AG08396 (cell line): ENCODE results near the gene CA10.

Source experiments
- DNase-seq: peaks from one replicate; pipeline ENCODE4 v3.0.0; 2012; ENCODE audit warnings: low spot score, mixed read lengths

CA10 gene

DNA sequence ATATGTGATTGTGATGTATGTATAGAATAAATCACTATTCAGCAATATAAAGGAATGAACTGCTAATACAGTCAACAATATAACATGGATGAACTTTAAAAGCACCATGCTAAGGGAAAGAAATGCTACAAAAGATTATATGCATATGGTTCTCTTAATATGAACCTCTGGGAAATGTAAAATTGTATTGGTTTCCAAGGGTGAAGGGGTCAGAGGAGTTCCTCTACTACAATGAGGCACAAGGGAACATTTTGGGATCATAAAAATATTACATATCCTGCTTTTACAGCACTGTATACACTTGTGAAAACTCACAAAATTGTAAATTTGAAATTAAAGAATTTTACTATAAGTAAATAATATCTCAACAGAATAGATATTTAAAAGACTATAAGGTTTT, 111.4 kb downstream of the CA10 start:
- DNase-seq = no peak

DNA sequence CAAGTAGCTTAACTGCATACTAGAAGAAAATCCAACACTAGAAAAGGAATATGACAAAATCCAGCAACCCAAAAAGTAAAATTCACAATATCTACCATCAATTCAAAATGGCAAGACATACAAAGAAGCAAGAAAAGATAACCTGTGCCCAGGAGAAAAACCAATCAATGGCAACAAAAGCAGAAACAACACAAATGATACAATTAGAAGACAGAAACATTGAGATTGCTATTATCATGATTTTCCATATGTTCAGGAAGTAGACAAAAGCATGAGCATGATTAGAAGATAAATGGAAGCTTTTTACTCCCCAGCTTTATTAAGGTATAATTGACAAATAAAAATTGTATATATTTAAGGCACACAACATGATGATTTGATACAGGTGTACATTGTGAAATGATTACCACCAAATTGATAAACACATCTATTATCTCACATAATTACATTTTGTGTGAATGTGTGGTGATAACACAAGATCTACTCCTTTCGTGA, 117.3 kb downstream of the CA10 start:
- DNase-seq = no peak

DNA sequence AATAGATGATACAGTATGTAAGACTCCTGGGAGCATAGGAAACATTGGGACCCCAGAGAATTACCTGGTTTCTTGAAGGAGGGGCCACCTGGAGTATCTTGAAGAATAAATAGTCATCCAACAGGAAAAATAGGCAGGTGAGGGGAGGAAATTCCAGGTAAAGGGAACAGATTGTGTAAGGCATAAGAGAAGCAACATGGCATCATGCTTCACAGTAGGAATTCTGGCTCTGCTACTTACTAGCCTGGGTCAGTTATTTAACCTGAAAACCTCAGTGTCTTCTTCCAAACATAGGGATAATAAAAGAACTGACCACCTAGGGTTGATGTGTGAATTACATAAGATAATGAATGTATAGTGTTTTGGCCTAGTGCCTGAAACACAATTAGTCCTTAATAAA, 122.1 kb downstream of the CA10 start:
- no peak for DNase-seq

DNA sequence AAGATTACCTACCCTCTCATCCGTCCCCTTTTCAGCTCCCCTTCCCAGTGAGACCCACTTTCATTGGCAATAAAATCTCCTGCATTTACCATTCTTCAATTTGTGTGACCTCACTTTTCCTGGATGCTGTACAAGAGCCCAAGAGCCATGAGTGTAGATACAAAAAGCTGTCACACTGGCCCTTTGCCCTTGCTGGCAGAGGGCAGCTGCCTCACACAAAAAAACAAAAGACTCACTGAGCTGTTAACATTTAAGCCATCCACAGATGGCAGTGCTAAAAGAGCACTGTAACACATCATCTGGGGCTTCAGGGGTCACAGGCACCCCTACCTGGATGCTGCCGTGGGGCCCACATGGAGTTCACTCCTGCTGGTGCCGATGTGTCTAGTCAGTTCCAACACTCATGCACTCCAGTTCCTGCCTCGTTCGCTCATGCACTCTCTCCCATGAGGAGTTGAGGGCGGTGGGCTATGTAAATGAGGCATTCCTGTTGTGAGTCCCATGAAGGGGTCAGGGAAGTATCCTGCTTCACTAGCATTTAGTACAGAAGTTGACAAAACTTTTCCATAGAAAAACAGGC, 123.1 kb downstream of the CA10 start:
- no peak for DNase-seq

DNA sequence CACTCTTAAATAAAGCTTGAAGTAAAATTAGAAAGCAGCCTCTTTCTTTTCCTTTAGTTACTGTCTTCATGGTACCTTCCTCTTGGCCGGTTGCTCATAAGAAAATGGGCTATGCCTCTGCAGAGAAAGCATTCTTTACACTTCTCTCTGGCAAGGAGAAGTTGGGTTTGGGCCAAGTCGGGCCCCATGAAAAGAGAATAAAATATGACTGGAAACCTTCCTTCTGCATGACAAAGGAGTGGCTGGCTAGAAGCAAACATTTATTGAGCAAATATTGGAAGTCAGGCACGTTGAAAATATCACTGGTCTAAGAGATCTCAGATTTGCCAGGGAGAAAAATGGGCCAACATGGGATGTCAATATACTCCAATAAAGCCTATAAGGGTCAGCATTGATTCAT, 126.1 kb downstream of the CA10 start:
- no peak for DNase-seq

DNA sequence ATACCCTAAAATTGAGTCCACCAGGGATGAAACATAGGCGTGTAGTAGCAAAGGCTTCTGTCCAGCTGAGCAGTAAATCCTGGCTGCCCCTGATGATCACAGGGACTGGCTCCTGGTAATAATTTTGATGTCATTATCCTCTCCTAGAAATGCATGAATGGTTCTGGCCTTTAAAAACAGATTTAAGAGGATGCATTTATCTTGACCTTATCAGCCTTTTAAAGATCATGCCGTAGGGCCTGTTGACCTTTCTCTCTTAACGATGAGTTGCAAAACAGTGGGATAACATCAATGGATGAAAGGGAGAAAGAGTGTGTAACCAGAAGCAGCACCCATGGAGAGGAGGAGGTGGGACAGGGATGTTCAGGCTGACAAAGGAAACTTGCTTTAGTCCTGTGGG, 128.5 kb downstream of the CA10 start:
- DNase-seq = no peak

DNA sequence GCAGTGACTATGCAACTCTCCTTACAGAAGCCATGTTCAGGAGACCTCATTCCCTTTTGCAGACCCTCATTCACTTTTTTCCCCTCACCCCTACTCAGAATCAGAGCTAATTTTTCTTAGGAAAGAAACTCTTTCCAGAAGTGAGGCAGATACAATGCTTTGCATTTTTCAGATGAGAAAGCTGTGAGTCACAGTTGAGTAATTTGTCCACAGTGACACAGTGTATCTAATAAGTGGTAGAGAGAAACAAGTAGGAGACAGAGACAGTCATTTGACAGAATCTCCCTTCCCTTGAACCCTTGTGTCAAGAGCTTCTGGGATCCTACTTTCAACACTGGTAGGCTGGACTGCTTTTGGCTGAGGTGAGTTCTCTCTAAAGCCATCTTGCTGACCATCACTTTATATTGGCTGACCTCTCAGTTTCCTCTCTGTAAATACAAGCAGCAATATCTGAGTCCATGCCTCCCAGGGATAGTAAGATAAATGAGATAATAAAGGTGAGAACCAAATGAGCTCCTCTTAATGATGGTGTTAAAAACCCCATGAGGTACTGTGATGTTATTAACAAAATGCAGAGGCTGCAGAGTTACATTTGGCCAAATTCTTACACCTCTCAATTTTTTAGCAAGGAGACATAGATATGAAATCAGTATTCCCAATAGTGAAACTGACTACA, 130.8 kb downstream of the CA10 start:
- no peak for DNase-seq

DNA sequence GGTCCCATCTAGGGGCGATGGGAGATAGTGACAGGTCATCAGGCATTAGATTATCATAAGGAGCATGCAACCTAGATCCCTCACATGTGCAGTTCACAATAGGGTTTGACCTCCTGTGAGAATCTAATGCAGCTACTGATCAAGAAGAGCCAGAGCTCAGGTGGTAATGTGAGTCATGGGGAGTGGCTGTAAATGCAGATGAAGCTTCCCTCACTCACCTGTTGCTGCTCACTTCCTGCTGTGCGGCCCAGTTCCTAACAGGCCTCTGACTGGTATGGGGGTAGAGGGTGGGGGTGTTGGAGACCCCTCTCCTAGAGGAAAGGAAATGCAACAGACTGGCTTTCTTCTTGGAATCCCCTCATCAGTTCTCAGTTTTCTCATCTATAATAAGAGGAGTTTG, 131.4 kb downstream of the CA10 start:
- no peak for DNase-seq

DNA sequence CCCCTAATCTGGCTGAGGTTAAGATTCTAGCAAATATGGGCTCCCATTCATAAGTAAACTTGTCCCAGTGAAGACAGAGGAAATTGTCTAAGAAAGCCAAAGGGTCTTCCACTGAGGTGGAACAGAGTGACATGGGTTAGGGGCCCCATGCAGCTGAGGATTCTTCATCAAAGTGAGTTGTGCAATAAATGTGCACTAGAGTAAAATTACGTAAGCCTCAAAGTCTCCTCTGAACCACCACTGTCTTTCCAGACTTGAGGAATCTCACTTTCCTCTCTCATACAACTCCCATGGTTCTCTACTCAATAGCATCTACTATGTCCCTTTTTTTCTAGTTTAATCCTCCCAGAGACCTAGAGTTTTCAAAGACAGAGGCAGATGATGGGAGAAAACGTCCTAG, 132.4 kb downstream of the CA10 start:
- no peak for DNase-seq

DNA sequence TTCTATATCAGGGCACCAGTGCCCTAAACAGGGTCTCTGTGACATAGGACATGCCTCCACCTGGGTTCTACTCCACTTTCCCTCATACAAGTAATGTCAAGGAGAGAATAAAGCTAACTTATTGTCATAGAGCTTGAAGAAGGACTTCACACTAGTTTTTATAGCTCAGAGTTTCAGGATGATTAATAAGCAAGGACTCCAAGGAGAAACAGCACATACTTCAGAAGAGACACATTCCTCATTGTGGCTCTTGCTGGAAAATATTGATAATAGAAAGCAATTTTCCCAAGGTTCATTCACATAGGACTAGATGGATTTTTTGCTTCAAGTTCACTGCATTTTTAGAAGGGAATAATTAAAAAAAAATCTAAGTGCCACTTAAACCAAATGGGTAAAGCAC, 133.3 kb downstream of the CA10 start:
- no peak for DNase-seq

DNA sequence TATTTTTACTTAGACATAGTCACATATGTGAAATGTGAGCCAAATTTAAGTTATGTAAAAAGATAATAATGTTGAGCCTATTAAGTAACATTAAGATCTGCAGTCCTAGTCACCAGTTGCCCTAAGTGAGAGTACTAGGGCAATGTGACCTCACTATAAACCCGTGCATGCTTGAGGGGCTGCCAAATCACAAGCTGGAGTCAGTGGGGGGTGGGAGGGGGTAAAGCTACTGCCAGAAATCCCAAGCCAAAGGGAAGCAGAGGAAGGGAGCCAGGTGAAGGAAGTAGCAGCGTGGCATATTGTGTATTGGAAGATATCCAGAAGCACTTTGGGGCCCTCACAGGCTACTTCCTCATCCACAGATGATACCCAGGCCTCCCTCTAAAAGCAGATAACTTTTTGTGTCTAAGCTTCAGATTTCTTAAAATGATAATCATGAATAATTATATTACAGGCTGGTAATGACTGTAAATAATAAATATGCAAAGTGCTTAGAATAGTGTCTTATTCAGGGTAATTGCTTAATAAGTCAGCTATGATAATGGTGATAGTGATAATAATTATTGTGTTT, 134.1 kb downstream of the CA10 start:
- DNase-seq = no peak

DNA sequence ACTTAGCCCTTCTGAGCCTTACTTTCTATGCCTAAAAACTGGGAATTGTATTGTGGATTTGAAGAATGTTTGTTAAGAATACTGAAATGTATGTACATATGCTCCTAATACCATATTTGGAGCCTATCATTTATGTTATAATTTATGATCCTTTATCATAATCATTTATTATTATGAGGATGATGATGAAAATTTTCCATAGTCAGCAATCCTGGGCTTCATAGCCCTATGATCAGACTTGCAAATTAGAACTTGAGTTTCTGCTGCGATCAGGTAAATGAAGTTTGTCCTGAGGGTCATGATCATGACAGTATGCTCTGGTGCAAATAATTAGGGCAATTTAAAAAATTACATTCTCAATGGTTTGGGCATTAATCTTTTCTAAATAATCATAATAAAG, 147.4 kb downstream of the CA10 start:
- no peak for DNase-seq

DNA sequence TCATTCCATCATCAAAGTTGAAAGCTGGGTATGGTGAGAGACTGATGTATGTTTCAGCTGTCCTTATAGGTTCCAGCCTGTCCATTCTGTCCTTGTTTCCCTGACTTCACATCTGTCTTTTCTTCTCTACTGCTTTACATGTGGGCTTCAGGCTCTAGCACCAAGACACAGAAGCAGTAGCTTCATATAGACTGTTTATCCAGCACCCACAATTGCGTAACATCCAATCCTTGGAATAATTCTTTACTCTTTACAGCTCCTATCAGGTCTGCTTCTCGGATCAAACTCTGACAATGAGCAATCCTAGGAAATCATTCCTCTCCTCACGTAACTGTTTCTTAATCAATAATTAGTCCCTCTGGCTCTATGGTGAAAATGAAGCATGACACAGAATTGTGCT, 158.9 kb downstream of the CA10 start:
- no peak for DNase-seq

DNA sequence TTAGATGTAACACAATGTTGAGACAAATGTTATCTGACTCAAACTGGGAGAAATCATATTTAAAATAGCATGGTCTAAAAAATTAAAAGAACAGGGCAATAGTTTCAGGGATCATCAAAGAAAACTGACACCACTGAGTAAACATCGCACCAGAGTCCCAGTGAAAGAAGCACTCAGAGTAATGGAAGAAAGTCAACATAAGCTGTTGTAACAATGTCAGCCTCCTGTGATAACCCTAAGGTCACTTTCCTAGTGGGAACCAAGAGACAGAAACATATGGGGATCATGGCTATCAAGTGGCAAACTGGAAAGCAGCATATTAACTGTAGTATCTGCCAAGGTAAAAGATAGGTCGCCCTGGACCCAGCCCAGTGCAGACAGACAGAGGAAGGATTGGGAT, 160.8 kb downstream of the CA10 start:
- DNase-seq = no peak

DNA sequence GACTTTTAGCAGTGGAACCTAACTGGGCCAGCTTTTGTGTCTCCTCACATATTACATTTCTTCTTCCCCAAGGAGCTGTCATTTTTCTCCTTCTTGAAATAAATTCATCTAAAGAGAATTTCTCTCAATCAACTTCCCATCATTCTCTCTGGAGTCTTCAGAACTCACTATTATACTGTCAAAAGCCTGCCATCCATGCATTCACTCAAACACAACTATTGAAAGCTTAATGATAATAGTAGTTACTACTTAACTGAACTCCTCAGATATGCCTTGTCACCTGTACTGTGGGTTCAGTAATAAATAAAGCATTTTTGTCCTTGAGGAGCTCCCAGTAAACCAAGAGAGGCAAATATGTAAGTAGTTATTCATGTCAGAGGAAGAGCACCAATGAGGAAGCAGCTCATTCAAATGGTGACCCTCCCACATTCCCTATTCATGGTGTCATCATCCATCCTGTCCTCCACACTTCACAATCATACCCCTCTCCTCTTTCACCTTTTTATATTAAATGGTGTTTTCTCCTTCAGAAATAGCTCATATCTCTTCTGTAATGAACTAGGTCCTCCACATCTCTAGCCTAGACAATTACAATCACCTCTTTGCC, 162.6 kb downstream of the CA10 start:
- no peak for DNase-seq

DNA sequence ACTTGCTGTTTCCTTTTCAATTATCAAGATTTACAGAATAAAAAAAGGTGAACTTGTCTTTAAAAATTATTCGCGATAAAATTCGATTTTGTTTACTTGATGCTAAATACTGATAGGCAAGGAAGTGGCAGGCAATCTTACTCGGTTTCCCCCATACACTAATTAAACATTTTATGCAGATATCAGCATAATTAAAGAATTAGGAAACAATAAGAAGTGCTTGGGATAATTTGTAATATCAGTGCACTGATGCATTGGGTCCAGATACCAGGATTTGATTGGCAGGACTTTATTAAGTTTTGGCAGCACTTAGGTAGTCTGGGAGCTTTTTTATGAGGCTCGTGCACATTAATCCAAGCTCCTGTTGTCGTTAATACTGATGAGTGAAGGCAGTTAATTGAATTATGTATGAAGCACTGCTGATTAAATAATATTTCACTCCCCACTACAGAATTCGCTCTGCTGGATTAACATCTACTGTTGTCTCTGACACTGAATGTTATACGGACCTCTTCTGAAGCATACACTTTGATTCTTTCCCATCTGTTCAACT, 165.6 kb downstream of the CA10 start:
- no peak for DNase-seq

DNA sequence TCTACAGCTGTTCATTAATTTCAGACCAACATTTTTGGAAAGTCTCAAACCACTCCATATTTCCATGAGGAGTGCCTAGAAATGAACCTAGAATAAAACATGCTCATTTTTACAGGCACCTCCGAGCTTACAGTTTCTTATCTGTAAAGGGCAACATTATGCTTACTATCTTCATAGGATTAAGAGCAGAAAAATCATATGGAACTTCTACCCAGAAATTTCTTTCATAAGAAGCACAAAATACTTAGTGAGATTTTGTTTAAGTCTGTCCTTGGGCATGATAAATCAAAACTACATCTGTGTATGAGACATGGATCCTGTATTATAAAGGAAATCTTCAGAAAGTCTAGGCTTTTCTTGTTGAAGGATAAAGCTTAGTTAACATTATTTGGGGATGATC, 187.4 kb downstream of the CA10 start:
- no peak for DNase-seq

DNA sequence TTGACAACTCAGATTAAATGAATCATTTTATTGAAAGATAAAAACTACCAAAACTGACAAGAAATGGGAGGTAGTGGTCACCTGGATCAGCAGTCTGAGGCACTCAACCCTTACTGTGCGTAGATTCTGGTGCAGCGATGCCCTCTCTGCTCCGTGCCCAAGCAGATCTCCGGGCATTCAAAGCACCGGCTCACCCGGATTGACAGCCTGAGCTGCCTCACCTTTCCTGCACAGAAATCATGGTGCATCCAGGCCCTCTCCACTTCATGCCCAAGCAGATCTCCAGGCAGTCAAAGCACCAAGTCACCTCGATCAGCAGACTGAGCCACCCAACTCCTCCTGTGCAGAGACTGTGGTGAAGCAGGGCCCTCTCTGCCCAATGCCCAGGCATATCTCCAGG, 196.8 kb downstream of the CA10 start:
- DNase-seq = no peak

DNA sequence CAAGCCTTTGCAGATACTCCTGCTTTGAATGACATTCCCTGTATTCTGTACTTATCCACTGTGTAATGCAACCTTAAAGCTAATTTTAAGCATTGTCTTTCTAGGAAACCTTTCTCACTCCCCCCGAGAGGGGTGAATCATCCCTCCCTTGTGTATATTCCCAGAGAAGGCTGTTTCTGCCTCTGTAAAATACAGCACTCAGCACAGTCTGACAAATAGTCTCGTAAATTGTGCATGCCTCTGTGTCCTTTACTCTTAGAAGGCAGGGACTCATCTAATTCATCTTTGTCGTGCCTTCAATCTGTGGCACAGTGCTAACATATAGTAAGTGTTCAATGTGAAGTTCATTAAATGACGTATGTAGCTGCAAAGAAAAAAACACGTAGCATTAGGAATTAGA, 200.7 kb downstream of the CA10 start:
- DNase-seq = no peak

DNA sequence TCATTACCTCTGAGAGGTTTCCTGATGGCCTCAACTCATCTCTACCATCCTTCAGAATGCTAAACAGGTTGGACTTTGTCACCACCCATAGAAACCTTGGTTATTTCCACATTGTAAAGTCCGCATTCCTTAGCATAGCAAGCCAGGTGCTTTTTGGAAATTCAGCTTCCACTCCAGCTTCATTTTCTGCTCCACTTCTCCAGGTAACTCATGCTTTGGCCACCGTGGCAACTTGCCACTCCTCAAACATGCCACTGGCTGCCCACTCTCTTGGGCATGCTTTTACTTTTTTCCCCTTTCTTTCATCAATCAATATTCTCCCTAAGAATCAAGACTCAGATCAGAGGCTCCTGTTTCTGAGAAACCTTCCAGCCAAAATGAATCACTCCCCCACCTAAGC, 203.3 kb downstream of the CA10 start:
- no peak for DNase-seq

DNA sequence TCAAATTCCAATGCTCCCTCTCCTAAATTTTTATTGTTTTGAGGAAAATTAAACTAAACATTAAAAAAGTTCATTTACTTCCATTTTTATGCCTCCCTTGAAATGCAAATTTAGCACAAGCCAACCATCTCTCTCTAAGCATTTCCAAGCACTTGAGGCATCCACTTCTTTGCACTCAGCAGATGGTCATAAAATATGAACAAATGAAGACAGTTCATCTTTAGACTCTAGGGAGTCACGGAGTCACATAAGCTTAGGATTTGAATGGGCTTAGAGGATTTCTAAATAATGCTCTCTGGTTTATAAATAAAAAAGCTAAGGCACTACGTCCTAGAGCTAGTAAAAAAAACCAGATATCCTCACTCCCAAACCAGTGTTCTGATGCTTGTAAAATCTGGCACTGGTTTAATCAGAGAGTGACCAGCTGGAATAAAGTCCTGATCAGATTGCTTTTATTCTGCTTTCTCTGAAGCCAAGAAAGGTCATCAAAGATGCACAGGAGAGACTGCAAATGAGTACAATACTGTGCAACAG, 204.2 kb downstream of the CA10 start:
- no peak for DNase-seq

DNA sequence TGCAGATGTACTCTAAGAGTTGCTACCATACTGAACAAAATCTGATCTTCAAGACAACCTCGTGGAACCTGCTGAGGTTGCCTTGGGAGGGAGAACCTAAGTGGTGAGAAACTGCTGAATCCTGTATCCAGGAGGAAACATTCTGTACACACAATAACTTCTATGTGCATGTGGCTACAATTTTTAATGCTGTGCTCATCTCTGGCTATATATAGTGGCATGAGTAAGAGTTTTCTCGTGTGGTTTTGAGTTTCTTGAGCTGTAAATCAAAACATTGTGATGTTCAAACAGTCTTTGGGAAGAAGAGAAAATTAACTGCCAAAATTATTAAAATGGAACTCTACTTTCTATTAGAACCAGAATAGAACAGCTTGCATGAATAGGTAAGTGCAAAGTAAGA, 206.8 kb downstream of the CA10 start:
- DNase-seq = no peak

DNA sequence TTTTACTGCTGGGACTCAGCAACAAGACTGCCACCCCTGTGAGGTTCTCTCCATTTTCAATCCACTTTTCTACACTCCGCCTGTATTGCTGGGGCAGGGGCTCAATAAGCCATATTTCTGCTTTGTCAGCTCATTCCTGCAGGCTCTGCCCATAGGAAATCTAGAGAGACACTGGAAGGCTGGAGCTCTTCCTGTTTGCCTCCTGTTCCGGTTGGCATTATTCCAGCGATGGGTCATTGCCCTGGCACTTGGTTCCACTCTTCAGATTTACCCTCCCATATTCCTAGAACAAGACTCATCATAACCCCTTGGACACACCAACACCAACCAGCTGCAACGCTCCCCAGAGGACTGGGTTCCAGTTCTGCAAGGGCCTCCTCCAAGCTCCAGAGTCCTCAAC, 210.4 kb downstream of the CA10 start:
- DNase-seq = no peak
